AG08396 (cell line): ENCODE measurements around the gene DBX1.

Experiments used
- DNase-seq: peaks from one replicate; pipeline ENCODE4 v3.0.0; 2012; ENCODE audit warnings: low spot score, mixed read lengths

DBX1 gene

DNA sequence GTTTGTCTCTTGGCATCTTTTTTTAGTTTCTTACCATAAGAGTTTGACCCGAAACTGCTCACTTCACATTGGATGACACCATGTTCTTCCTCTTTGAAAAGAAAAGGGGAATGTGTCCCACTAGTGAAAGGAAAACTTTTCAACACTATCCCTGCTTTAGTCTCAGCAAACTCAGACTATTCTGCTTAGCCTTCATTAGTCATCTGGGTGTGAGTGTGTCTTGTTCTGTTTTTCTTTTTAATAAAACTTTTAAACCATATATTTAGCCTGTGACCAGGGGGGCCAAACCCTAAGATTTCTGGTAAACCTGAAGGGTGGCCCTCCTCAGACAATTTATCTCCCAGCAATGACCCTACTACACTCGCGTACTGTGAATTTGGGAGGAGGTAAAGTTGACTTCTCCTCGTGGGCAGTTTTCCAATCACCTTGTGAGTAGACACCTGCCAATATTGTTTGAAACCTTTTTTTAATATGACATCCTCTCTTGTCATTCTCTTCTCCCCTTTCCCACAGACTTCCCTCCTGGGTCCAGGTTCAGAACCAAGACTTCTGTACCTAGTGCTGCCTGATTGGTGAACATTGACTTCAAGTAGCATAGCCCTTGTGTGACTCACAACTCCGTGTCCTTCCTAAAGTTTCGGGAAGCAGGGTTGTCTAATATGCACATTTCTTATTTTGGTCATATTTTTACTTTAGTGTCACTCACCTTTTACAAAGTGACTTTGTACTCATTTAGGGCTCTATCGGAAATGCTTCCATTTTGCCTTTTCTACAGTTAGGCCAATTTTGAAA is 39.9 kb downstream of the DBX1 start:
- no peak for DNase-seq

DNA sequence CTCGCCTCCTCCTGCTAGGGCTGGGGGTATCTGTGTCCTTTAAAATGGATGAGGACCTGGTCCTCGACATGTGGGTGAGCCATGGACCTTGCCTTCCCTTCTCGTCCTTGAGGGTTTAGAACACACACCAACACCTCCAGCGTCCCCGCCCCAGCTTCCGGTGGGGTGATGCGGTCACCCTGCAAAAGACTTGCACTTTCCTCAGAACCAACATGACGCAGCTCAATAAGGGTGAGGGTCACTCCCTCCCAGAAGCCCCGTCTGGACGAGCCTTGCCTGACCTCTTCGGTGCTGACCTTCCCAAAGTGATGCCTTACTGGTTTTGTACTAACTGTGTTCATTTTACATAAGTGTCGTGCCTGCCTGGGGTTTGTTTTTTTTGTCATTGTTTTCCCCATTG is 41.0 kb downstream of the DBX1 start:
- DNase-seq, result no peak

DNA sequence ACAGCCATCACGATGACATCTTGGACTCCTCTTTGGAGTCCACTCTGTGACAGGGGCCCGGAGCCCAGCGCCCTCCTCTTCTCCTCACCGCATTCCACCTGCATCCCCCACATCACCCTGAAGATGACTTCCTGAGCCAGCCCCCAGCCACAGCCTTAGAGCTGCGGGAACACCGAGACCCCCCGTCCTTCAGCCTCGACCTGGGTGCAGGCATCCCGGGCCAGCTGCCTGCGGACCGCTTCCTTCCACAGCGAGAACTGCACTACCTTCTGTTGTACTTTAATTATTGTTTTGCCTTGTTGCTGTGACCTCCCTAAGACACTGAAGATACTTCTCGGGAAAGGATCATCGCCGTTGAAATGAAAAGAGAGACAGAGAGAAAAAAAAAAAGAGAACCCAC is 42.1 kb downstream of the DBX1 start:
- DNase-seq, result no peak

DNA sequence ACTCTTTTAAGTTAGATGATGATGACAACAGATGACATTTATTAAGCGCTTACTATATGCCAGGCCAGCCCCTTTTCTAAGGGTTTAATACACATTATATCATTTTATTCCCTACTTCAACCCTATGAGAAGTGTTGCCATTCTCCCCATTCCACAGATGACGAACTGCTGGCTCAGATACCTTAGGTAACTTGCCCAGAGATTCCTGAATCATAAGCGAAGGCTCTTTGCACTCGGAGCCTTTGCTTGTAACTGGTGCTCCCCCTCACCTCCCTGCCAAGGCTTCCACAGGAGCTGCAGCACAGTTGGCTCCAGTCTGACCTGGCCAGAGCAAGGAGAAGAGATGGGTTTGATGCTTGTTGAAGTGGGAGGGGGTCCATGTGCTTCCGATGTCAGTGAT is 43.0 kb downstream of the DBX1 start:
- DNase-seq, result no peak

DNA sequence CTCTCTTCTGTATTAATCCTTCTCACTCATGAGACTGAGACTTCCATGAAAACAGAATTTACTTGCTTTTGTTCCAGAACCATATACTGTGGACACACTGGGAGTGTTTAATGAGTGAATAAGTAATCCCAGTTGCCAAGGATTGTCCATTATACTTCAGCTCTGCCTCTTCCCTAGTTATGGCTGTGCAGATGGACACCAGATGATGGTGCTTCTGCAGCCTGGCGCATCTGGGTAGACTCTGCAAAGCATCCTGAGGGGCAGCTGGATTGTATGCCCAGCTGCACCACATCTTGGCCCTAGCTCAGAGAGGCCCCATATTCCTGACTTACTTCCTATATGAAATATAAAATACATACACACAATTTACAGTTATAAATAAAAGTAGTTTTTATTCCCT is 43.5 kb downstream of the DBX1 start:
- no peak for DNase-seq

DNA sequence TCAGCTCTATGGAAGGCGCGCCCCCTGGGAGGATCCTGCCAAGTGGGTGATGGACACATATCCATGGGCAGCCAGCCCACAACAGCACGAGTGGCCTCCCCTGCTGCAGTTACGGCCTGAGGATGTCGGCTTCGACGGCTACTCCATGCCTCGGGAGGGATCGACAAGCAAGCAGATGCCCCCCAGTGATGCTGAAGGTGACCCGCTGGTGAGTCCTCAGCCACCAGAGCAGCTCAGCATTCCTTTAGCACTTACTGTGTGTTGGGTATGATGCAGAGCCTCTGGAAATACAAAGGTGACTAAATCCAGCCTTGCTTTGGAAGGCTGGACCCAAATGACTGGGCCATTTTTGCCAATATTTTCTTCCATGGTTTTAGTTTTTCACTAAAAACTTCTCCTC is 45.7 kb downstream of the DBX1 start:
- no peak for DNase-seq

DNA sequence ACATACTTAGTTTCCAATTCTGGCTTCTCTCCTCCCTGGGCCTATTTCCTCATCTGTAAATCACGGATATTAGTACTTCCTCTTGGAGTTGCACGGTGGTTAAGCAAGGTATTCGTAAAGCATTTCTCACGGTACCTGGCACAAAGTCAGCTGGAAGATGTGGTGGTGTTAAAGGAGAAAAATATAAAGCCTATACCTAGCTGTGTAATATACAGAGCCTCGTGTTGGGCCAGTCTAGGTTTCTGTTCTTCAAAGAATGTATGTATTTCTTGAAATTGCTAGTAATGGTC is 47.2 kb downstream of the DBX1 start:
- DNase-seq, result no peak

DNA sequence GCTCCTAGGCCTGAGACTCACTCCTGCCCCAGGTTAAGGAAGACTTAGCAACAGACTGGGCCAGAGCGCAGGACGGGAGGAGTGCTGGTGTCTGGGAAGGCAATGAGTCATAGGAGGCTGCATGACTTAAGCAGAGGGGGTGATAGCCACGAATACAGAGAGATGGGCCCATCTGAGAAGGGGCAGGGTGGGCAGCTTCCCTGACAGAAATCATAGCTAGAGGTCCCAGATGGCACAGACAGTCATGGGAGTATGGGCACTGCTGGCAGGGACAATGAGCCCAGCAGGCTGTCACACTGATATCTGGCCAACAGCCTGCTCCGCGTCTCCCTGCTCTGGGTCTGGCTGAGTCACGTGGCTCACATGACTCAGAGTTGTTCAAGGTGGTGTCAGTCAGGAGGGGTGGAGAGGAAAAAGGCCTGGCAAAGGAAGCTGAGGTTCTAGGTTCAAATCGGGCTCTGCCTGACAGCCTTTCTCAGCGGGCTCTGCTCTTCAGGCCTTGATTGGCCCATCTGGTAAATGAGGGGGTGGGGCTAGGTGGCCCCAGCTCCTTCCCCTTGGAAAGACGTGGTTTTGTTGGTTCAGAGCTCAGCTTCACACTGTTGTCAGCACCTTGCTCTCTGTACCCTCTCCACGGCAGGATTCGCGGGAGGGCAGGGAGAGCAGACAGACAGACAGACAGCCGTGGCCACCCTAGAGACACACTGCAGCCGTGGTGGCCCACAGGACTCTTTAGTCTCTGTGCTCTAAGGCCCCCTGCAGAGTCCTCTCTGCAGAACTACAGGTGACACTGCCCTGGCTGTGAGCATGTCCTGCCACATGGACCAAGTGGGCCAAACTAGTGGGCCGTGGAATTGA is 47.8 kb downstream of the DBX1 start:
- peak; percentile 86 for DNase-seq

DNA sequence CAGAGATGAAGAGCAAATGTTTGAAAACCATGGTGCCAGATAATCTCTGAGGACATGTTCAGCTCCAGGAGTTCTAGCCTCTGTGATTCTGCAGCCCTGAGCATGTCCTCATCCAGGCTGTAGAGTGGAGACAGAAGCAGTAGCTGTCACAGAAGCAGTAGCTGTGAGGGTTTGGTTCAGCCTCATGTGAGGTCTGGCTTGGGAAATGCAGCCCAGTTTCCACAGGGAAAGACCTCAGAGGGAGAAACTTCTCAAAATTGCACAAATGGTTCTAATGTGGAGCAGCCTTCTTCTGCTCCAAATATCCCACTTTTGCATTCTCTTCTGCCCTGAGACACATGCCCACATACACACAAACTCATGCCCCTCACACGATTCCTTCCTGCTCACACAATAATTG is 48.4 kb downstream of the DBX1 start:
- DNase-seq, result no peak

DNA sequence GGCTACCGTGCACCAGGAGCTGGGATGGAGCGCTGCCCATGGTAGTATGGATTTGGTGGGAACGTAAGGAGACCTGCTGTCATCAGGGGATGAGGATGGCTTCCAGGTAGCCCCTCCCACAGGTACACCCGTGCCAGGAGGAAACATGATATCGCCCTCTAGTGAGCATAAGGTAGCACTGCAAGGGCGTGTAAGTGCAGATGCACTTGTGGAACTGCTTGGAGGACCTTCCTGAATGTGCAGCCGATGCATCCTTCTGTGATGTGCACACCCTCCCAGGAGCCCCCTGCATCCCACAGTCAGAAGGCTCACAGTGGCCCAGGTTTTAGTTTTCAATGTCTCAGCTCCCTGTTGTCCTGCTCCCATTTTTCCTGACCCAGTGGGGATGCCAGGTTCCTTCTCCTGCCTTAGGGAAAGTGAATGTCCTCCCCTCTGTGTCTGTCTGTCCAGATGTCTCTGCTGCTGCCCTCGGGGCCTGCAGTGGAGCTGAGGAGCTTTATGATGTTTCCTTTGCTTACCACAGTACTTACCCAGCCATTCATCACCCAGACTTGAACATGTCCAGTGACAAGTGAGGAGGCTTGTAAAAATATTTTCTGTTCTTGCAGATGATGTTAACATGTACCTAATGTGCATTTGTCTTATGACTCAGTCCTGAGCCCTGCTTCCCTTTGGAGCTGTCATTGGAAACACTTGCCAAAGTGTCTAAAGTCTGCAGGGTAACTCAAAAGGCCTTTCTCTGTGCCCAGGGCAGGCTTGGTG is 49.2 kb downstream of the DBX1 start:
- peak; percentile 33 for DNase-seq

DNA sequence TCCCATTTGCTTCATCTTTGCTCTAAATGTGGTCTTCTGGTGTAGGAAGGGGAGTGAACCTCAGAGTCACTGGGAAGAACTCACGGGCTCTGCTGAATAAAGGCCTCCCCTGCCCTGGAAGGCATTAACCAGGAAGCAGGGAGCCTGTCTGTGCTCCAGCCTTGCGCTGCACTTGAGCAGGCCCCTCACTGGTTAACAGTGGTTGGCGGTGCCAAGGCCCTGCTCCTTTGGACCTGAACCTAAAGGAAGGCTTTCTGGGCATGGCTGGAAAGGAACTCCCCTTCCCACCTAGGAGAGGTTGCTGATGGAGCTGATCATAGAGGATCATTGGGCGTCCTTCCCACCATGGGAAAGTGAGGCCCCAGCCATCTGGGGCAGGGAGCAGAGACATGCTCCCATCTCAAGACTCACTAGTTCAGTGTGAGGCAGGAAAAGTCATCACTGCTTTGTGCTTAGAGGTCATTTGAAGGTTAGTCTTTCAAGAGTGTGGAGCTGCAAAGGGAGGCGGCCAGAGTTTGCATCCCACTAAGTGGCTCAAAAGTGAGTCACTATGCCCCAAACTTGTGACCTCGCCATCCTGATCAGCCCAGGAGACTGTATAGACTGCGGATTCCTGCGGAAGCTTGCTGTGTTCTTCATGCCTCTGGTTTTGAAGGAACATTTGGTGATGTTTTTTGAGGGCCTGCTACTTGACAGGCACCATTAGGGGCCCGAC is 50.4 kb downstream of the DBX1 start:
- no peak for DNase-seq
